Measurements from ENCODE around the gene FABP7.

DNA sequence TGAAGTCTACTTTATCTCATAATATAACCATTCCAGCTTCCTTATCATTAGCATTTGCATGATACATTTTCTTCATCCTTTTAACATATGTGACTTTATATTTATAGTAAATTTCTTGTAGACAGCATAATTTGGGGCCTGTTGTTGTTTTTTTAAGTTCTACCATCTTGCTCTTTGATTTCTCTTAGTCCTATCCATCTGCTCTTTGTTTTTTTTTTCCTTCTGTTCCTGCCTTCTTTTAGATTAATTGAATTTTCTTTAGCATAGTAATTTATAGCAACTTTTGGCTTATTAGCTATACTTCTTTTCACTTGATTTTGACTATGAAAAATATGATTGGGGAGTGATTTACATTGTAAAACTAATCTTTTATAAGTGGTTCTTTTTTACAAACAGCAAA lies 19.2 kb upstream of the FABP7 start:
- no peak for TF ChIP-seq CTCF (conservative IDR thresholded peaks at IDR 0.05 in 1 of 2, IDR thresholded peaks at IDR 0.05 in 1 of 2; ENCODE audit: low read depth in 1 of 2, low read length in 2 of 2)
- no peak for TF ChIP-seq EZH2 (IDR thresholded peaks at IDR 0.05; ENCODE audit: low read length, missing control alignments)

Data from fibroblast of lung (primary cell).